Calu3 (cell line): Measurements from ENCODE around the gene MRPL43. TPM values are rescaled to one million over a fixed set of nuclear protein-coding genes. Genes with fewer than 3 reads are reported as not detected.
A peak's percentile ranks its signal among the peaks of the same experiment; 100 is the strongest.
"Not testable (repeated sequence)": the region's sequence is repeated elsewhere in the genome, so short reads cannot be mapped to it uniquely, and the experiment has no call there.

ENCODE experiments used
- BruUV-seq: library from RNA; stranded (reverse); fragments of 400-500 nt; replicated peaks from 2 replicates; lab custom pipeline; 2021; lab: Mats Ljungman, UMichigan
- CTCF ChIA-PET: fragments of 300-600 bp; sonication (Branson Sonifier 250); formaldehyde crosslinking; loops from one replicate; lab custom pipeline; 2022; ENCODE audit warnings: antibody characterized with exemption; lab: Charles Lee
- DNase-seq: peaks from one replicate; pipeline ENCODE4 v3.0.0; 2022
- H3K27ac Mint-ChIP-seq: one replicate; pipeline ENCODE4 v1.8.0; 2022; ENCODE audit warnings: mixed read lengths; ENCODE audit not compliant: unreplicated experiment
- H3K27me3 Mint-ChIP-seq: one replicate; pipeline ENCODE4 v1.8.0; 2022; ENCODE audit warnings: mixed read lengths; ENCODE audit not compliant: unreplicated experiment
- H3K36me3 Mint-ChIP-seq: one replicate; pipeline ENCODE4 v1.8.0; 2022; ENCODE audit warnings: mild to moderate bottlenecking, moderate library complexity, mixed read lengths; ENCODE audit not compliant: insufficient read depth, unreplicated experiment
- H3K4me1 Mint-ChIP-seq: one replicate; pipeline ENCODE4 v1.8.0; 2022; ENCODE audit warnings: mild to moderate bottlenecking, low read depth, mixed read lengths; ENCODE audit not compliant: unreplicated experiment
- H3K4me3 Mint-ChIP-seq: one replicate; pipeline ENCODE4 v1.8.0; 2022; ENCODE audit warnings: mild to moderate bottlenecking, low read depth, moderate library complexity, mixed read lengths; ENCODE audit not compliant: unreplicated experiment
- H3K9me3 Mint-ChIP-seq: one replicate; pipeline ENCODE4 v1.8.0; 2022; ENCODE audit warnings: low read depth, mixed read lengths; ENCODE audit not compliant: unreplicated experiment
- CTCF ChIP-seq: fragments of 200-600 bp; IDR thresholded peaks from one replicate; pipeline ENCODE4 v1.8.0; 2022; ENCODE audit warnings: antibody characterized with exemption; ENCODE audit not compliant: unreplicated experiment
- intact Hi-C: fragments of 100-400 bp; cut with micrococcal nuclease; formaldehyde crosslinking; loops from one replicate; pipeline ENCODE4 v1.10.0; 2022; ENCODE audit not compliant: unreplicated experiment
- total RNA-seq: library from RNA; stranded (reverse); gene quantifications from 2 replicates; pipeline ENCODE4 v1.2.3, GENCODE V29; 2022

The MRPL43 gene
- total RNA-seq, 1 experiment from 2014 or later = 44.7 TPM

GRCh38 chr10:101035314-101035713, 48.0 kb upstream of the MRPL43 start:
- Mint-ChIP-seq H3K4me1 (peaks cover 16% of the 10 kb centered on the region), H3K27me3 (no peaks in the 10 kb centered on the region), H3K27ac (no peak overlapping the region), H3K36me3 (peaks cover 36% of the 10 kb centered on the region), H3K9me3 (no peaks in the 10 kb centered on the region), H3K4me3 (no peak overlapping the region)
- no peak for TF ChIP-seq CTCF
- no TSS peak for BruUV-seq
- CTCF ChIA-PET = no interaction called here
- no peak for DNase-seq
- intact Hi-C loops = no loop called here

- peaks cover 16% of the 10 kb centered on the region for H3K4me1 Mint-ChIP-seq
- DNase-seq, BruUV-seq, CTCF ChIA-PET, H3K4me3 Mint-ChIP-seq, intact Hi-C loops, H3K9me3 Mint-ChIP-seq, H3K27me3 Mint-ChIP-seq, H3K27ac Mint-ChIP-seq: not testable (repeated sequence)
- H3K36me3 Mint-ChIP-seq = peaks cover 36% of the 10 kb centered on the region
These were observed 47.1 kb upstream of the MRPL43 start for GRCh38 chr10:101034404-101034803.

GRCh38 chr10:101033276-101033675, 46.0 kb upstream of the MRPL43 start:
- peak overlapping the region; percentile 78 for H3K4me3 Mint-ChIP-seq
- intact Hi-C loops = no loop called here
- CTCF ChIA-PET = no interaction called here

GRCh38 chr10:101032637-101033224, 45.4 kb upstream of the MRPL43 start:
- Mint-ChIP-seq H3K36me3 (peaks cover 36% of the 10 kb centered on the region), H3K4me3 (peak overlapping the region; percentile 78), H3K4me1 (peaks cover 10% of the 10 kb centered on the region), H3K27ac (peak overlapping the region; percentile 73), H3K9me3 (no peaks in the 10 kb centered on the region), H3K27me3 (no peaks in the 10 kb centered on the region)
- intact Hi-C loops = no loop called here
- peak; percentile 55 for DNase-seq
- no peak for TF ChIP-seq CTCF
- BruUV-seq = no TSS peak
- CTCF ChIA-PET = interaction anchor here (1.4 kb wide), 1 partner anchor 9 kb away, joined by 6 read pairs; no protein-coding TSS in a partner anchor

More at GRCh38 chr10:101033276-101033675, 46.0 kb upstream of the MRPL43 start:
- H3K36me3 Mint-ChIP-seq = peaks cover 36% of the 10 kb centered on the region
- TF ChIP-seq CTCF = no peak
- H3K27ac Mint-ChIP-seq = no peak overlapping the region
- no peaks in the 10 kb centered on the region for H3K9me3 Mint-ChIP-seq
- peaks cover 15% of the 10 kb centered on the region for H3K4me1 Mint-ChIP-seq
- no peaks in the 10 kb centered on the region for H3K27me3 Mint-ChIP-seq
- no peak for DNase-seq
- no TSS peak for BruUV-seq
